Hematopoietic multipotent progenitor cell treated with erythropoietin and hydrocortisone succinate and interleukin-3 and kit ligand, for 17 days (in vitro differentiated cells): ENCODE data around the gene ISLR2.

Experiments used
- DNase-seq: peaks from one replicate; pipeline ENCODE4 v3.0.0-alpha.2; 2015; ENCODE audit warnings: low spot score

The ISLR2 gene

DNA sequence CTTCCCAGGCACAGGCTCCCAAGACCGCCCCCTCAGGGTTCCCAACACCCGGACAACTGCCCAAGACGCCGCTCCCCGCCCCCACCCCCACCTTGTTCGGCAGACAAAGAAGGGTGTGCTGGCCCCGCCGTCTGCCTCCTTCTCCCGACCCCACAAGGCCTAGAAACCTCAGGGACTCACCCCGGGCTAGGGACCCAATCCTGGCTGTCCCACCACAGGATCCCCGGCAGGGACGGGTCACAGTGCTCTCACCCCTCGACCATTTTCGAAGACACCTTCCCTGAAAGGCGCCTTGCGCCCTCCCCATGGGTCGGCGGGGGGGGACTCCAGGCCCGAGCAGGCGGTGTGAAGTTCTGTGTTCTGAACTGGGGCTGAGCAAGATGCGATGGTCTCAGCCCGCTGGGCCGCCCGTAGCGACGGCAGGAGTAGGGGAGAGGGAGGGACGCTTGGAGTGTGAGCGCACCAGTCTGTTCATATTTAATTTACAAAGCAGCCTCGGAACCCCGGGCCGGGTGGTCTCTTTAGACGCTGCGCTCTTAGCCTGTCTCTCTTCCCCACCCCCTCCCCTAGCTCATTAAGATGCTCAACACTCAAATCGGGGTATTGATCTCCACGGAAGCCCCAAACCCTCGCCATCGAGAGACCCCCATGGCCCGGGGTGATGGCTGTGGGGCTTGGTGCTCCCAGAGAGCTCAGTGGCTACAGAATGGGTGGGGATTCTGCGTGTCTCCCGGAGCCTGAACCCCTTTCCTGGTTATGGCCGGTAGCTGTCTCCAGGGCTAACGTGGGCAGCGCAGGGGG, 1.4 kb upstream of the ISLR2 start:
- no peak for DNase-seq

DNA sequence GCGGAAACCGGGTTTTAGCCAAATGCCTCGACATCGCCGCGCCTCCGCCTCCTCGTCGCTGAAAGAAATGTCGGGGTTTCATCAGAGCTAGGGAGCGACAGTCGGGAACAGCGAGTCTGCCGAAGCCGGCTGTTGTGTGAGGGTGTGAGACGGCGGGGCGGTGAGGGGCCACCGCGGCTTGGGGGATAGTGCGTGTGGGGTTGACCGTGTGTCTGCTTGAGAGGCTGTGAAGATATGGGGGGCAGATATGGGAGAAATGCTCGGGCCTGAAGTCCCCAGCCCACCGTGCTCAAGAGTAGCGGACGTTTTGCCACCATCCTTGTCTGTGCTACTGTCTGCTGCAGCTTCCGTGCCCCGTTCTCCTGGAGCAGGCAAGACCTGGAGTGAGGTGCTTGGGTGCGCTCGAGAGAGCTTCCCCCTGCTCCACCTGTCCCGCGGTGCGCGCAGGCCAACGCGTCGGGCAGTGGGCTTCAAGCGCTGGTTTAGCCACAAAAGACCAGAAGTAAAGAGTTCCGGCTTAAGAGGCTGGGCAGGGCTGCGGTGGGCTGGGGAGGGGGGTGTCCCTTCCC, 716 bp upstream of the ISLR2 start:
- no peak for DNase-seq

DNA sequence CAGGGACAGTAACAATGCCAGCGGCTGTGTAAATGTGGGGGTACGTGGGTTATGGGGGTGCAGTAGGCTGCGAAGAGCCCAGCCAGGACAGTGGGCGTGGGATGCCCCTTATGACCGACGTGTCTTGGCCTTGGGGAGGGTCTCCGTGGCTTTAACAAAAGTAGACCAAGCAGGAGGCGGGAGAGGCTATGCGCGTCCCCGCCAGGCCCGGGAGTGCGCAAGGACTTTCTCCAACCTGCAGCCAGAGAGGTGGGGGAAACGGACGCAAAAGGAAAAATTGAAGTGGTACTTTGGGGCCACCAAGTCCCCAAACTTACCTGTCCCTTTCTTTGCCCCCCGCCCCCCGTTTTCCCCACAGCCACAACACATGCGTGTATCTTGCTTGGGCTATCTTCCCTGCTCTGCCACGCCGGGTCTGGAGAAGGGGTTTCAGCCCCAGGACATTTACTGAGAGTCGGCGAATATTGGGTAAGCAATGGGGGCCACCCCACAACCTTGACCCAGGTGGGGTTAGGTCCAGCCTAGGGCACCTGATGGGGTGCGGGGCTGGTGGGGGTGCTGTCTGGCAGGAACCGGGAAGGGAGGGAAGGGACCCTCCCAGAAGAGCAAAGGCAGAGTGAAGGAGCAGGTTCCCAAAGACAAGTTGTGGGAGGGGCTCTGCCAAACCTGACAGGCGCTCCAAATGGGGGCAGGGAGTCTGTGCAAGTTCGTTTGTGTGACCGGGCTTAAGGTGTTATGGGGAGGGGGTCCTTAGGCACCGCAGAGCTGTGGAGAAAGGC, 652 bp downstream of the ISLR2 start:
- no peak for DNase-seq

- DNase-seq, result no peak
These were observed 1.4 kb downstream of the ISLR2 start for GRCh38 chr15:74131628-74132413.

DNA sequence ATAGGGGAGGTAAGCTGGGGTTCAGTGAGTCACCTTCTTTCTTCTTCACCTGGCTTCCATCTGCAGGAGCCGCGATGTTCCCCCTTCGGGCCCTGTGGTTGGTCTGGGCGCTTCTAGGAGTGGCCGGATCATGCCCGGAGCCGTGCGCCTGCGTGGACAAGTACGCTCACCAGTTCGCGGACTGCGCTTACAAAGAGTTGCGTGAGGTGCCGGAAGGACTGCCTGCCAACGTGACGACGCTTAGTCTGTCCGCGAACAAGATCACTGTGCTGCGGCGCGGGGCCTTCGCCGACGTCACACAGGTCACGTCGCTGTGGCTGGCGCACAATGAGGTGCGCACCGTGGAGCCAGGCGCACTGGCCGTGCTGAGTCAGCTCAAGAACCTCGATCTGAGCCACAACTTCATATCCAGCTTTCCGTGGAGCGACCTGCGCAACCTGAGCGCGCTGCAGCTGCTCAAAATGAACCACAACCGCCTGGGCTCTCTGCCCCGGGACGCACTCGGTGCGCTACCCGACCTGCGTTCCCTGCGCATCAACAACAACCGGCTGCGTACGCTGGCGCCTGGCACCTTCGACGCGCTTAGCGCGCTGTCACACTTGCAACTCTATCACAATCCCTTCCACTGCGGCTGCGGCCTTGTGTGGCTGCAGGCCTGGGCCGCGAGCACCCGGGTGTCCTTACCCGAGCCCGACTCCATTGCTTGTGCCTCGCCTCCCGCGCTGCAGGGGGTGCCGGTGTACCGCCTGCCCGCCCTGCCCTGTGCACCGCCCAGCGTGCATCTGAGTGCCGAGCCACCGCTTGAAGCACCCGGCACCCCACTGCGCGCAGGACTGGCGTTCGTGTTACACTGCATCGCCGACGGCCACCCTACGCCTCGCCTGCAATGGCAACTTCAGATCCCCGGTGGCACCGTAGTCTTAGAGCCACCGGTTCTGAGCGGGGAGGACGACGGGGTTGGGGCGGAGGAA, 2.6 kb downstream of the ISLR2 start:
- no peak for DNase-seq

DNA sequence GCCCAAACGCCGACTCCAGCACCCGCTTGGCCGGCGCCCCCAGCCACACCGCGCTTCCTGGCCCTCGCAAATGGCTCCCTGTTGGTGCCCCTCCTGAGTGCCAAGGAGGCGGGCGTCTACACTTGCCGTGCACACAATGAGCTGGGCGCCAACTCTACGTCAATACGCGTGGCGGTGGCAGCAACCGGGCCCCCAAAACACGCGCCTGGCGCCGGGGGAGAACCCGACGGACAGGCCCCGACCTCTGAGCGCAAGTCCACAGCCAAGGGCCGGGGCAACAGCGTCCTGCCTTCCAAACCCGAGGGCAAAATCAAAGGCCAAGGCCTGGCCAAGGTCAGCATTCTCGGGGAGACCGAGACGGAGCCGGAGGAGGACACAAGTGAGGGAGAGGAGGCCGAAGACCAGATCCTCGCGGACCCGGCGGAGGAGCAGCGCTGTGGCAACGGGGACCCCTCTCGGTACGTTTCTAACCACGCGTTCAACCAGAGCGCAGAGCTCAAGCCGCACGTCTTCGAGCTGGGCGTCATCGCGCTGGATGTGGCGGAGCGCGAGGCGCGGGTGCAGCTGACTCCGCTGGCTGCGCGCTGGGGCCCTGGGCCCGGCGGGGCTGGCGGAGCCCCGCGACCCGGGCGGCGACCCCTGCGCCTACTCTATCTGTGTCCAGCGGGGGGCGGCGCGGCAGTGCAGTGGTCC, 3.5 kb downstream of the ISLR2 start:
- no peak for DNase-seq

DNA sequence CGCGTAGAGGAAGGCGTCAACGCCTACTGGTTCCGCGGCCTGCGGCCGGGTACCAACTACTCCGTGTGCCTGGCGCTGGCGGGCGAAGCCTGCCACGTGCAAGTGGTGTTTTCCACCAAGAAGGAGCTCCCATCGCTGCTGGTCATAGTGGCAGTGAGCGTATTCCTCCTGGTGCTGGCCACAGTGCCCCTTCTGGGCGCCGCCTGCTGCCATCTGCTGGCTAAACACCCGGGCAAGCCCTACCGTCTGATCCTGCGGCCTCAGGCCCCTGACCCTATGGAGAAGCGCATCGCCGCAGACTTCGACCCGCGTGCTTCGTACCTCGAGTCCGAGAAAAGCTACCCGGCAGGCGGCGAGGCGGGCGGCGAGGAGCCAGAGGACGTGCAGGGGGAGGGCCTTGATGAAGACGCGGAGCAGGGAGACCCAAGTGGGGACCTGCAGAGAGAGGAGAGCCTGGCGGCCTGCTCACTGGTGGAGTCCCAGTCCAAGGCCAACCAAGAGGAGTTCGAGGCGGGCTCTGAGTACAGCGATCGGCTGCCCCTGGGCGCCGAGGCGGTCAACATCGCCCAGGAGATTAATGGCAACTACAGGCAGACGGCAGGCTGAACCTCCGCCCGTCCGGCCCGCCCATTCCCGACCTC, 4.1 kb downstream of the ISLR2 start:
- no peak for DNase-seq

- DNase-seq, result no peak
These were observed 4.7 kb downstream of the ISLR2 start for GRCh38 chr15:74135041-74135565.

DNA sequence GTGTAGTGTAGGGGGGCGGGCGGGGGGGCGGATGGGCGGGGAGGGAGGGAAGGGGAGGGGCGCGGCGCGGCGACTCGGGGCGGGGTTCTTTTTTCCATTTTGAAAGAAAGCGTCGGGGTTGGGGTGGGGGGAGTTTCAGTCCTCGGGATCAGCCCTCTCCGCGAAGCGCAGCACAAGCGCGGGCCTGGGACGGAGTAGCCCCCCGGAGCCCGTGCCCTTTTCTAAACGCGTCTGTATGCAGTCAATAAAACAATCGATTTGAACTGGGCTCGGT, 6.1 kb downstream of the ISLR2 start:
- DNase-seq, result no peak

DNA sequence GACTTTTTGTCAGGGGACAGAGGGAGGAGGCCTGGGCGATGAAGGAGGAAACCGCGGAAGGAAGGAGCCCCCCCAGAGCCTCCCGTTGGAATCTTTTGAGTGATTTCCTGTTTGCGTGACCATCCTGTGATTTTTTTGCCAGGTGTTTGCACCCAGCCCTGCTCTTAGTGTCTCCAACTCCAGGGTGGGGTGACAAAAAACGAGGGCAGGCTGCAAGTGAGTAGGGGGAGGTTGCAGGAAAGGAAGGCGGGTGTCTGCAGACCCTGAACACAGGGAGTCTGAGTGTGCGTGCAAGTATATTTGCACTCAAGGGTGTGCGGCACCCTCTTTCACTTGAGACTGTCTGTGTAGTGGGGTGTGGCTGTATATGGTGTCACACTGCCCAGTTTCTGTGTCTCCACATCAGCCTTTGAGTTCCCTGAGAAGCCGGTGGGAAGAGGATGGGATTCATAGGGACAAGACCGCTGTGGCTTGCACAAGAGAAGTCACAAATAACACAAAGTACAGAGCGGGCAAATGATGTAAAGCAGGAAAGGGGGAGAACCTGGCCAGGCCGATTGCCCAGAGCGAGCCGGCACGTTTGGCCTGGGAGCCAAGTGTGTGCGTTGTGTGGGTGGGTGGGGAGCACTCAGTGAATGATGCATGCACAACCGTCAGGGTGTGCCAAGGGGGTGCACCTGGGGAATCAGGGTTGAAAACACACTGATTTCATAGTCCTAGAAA, 6.6 kb downstream of the ISLR2 start:
- no peak for DNase-seq

GRCh38 chr15:74137537-74137894, 7.1 kb downstream of the ISLR2 start:
- DNase-seq, result no peak

- no peak for DNase-seq
These were observed 8.3 kb downstream of the ISLR2 start for GRCh38 chr15:74138642-74139041.

- no peak for DNase-seq
These were observed 11.2 kb downstream of the ISLR2 start for GRCh38 chr15:74141591-74141990.

GRCh38 chr15:74144153-74144775, 13.9 kb downstream of the ISLR2 start:
- no peak for DNase-seq

DNA sequence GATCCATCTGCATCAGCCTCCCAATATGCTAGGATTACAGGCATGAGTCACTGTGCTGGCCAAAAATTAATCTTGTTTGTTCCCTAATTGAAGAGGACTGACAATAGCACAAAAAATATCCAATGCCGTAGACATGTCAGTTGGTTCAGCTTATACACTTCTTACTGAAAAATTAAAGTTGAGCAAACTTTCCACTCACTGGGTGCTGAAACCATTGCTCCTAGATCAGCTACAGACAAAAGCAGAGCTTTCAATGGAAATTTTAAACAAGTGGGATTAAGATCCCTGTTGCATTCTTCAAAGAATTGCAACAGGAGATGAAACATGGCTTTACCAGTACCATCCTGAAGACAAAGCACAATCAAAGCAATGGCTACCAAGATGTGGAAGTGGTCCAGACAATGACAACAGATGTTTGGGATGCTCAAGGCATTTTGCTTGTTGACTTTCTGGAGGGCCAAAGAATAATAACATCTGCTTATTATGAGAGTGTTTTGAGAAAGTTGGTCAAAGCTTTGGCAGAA, 16.0 kb downstream of the ISLR2 start:
- DNase-seq, result no peak

- DNase-seq, result no peak
These were observed 16.7 kb downstream of the ISLR2 start for GRCh38 chr15:74147051-74147450.

DNA sequence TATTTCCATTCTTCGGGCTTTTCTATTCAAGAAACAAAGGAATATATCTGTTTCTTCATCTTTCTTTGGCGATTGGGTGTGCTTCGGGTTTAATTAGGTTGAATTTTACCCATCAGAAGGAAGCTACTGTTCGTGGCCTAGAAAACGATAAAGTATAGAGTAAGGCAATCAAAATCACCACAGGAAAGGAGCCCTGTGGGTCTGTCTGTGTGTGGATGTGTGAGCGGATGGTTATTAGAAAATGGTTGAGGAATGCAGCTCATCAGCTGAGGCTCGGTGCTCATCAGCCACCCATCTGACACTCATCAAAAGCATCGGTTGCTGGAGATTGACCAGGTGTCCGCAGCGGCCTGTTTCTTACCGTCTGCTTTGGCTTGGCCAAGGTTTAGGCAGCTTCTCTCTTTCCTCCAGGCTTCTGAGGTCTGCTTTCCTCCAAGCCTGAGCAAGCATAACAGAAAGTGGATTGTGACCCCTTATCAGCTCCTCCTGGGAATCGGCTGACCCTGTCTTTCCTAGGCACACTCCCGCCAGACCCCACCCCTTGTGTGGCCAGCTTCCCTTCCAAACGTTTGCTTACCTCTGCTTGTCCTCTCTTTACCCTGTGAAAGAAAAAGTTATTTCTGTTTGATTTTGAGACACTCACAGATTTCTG, 25.5 kb downstream of the ISLR2 start:
- DNase-seq, result no peak
